H1 (cell line): Measurements from ENCODE around the gene SPEF2. TPM values are rescaled to one million over a fixed set of nuclear protein-coding genes. Genes with fewer than 3 reads are reported as not detected.

Experiments used
- CTCF ChIA-PET: fragments of 300-600 bp; sonication (Branson Sonifier 250); formaldehyde crosslinking; loops from one replicate; lab custom pipeline; 2021; ENCODE audit not compliant: partially characterized antibody; lab: Charles Lee
- POLR2A ChIA-PET: fragments of 300-600 bp; sonication (Branson Sonifier 250); formaldehyde crosslinking; loops from one replicate; lab custom pipeline; 2021; ENCODE audit warnings: inconsistent platforms; ENCODE audit not compliant: partially characterized antibody; lab: Charles Lee
- DNase-seq, 2 experiments: peaks; one replicate each; pipeline versions ENCODE4 v3.0.0 to v3.0.0-alpha.2; 2010 to 2022; ENCODE audit warnings: low spot score in 2 of 2, low read depth in 1 of 2, mixed read lengths in 1 of 2
- FAIRE-seq: peaks from 2 replicates; lab custom pipeline; 2011; peaks lifted over from hg19 to GRCh38; lab: Jason Lieb, UNC
- H2AFZ ChIP-seq: 2 replicates; pipeline ENCODE4 v1.8.1; 2012; ENCODE audit warnings: low read length, inconsistent platforms
- H2AK5ac ChIP-seq: 2 replicates; pipeline ENCODE4 v1.6.1; 2013; ENCODE audit warnings: low read depth, low read length
- H2BK120ac ChIP-seq: replicated peaks from 2 replicates; pipeline ENCODE3; 2013; ENCODE audit warnings: low read depth, low read length, inconsistent platforms
- H2BK12ac ChIP-seq: 2 replicates; pipeline ENCODE4 v1.6.1; 2013; ENCODE audit warnings: low read depth, low read length
- H2BK15ac ChIP-seq: 2 replicates; pipeline ENCODE4 v1.6.1; 2013; ENCODE audit warnings: low read length
- H2BK20ac ChIP-seq: 2 replicates; pipeline ENCODE4 v1.6.1; 2013; ENCODE audit warnings: low read length
- H2BK5ac ChIP-seq: 2 replicates; pipeline ENCODE4 v1.6.1; 2013; ENCODE audit warnings: low read depth, low read length
- H3K14ac ChIP-seq: 2 replicates; pipeline ENCODE4 v1.6.1; 2013; ENCODE audit warnings: inconsistent platforms; ENCODE audit not compliant: insufficient read length
- H3K18ac ChIP-seq: 2 replicates; pipeline ENCODE4 v1.6.1; 2013; ENCODE audit warnings: low read length; ENCODE audit errors: extremely low read depth
- H3K23ac ChIP-seq: 2 replicates; pipeline ENCODE4 v1.6.1; 2013; ENCODE audit warnings: inconsistent platforms; ENCODE audit not compliant: insufficient read length
- H3K23me2 ChIP-seq: 2 replicates; pipeline ENCODE4 v1.6.1; 2013; ENCODE audit warnings: low read depth, low read length
- H3K27ac ChIP-seq: 2 replicates; pipeline ENCODE4 v1.6.1; 2011; ENCODE audit warnings: low read depth, low read length, inconsistent platforms
- H3K27me3 ChIP-seq, 4 experiments: replicated peaks in 1 of 4; 1 replicate in 1 of 4; 2 replicates in 3 of 4; pipeline versions ENCODE4 v1.6.1 to v1.8.1; 2011 to 2013; ENCODE audit warnings: low read length in 3 of 4, mild to moderate bottlenecking in 3 of 4, inconsistent platforms in 2 of 4, mixed read lengths in 2 of 4, moderate library complexity in 1 of 4; ENCODE audit not compliant: control insufficient read depth in 3 of 4, insufficient read depth in 3 of 4; ENCODE audit errors: extremely low read depth in 1 of 4
- H3K36me3 ChIP-seq, 4 experiments: 2 replicates each; pipeline versions ENCODE4 v1.6.1 to v1.8.1; 2011 to 2013; ENCODE audit warnings: mild to moderate bottlenecking in 4 of 4, low read length in 3 of 4, moderate library complexity in 2 of 4, control low read depth in 1 of 4, inconsistent platforms in 1 of 4; ENCODE audit not compliant: insufficient read depth in 4 of 4, control insufficient read depth in 2 of 4
- H3K4ac ChIP-seq: replicated peaks from 2 replicates; pipeline ENCODE3; 2013; ENCODE audit warnings: low read length, low read depth, mixed read lengths, inconsistent platforms; ENCODE audit not compliant: insufficient read length
- H3K4me1 ChIP-seq, 4 experiments: replicated peaks in 1 of 4; 1 replicate in 1 of 4; 2 replicates in 3 of 4; pipeline versions ENCODE4 v1.6.1 to v1.8.1; 2011 to 2013; ENCODE audit warnings: low read length in 3 of 4, inconsistent platforms in 2 of 4, mixed read lengths in 1 of 4; ENCODE audit not compliant: insufficient read depth in 4 of 4, control insufficient read depth in 3 of 4
- H3K4me2 ChIP-seq, 2 experiments: 2 replicates each; pipeline versions ENCODE4 v1.6.1 to v1.8.1; 2011 to 2013; ENCODE audit warnings: low read depth in 2 of 2, low read length in 2 of 2, control low read depth in 1 of 2, inconsistent platforms in 1 of 2, mild to moderate bottlenecking in 1 of 2; ENCODE audit not compliant: insufficient read depth in 1 of 2
- H3K4me3 ChIP-seq, 4 experiments: fragments of 200-600, 300-600 bp in 1 of 4; sonication (generic), shearing (Covaris generic), sonication (Bioruptor Twin) in 1 of 4; 2 replicates each; pipeline versions ENCODE4 v1.5.1 to v1.8.1; 2011 to 2016; ENCODE audit warnings: low read length in 4 of 4, low read depth in 3 of 4, control low read depth in 2 of 4, inconsistent platforms in 2 of 4, mild to moderate bottlenecking in 2 of 4, mixed read lengths in 1 of 4, moderate library complexity in 1 of 4; ENCODE audit not compliant: insufficient read depth in 2 of 4; ENCODE audit errors: extremely low read depth in 1 of 4
- H3K56ac ChIP-seq: replicated peaks from 2 replicates; pipeline ENCODE3; 2013; ENCODE audit warnings: low read depth, mild to moderate bottlenecking, mixed read lengths, low read length, inconsistent platforms; ENCODE audit not compliant: insufficient read length
- H3K79me1 ChIP-seq: 2 replicates; pipeline ENCODE4 v1.6.1; 2013; ENCODE audit warnings: low read depth, low read length, control low read depth
- H3K79me2 ChIP-seq, 2 experiments: 2 replicates each; pipeline versions ENCODE4 v1.6.1 to v1.8.1; 2012 to 2013; ENCODE audit warnings: low read length in 2 of 2, mild to moderate bottlenecking in 2 of 2, inconsistent platforms in 1 of 2; ENCODE audit not compliant: insufficient read depth in 2 of 2, control insufficient read depth in 1 of 2
- H3K9ac ChIP-seq, 4 experiments: replicated peaks in 1 of 4; 1 replicate in 1 of 4; 2 replicates in 3 of 4; pipeline versions ENCODE4 v1.6.1 to v1.8.1; 2011 to 2013; ENCODE audit warnings: low read depth in 3 of 4, low read length in 3 of 4, control low read depth in 2 of 4, mild to moderate bottlenecking in 2 of 4, moderate library complexity in 2 of 4, inconsistent platforms in 1 of 4; ENCODE audit errors: extremely low read depth in 1 of 4
- H3K9me3 ChIP-seq, 2 experiments: 2 replicates each; pipeline versions ENCODE4 v1.6.1 to v1.8.1; 2012 to 2013; ENCODE audit warnings: mild to moderate bottlenecking in 2 of 2, moderate library complexity in 2 of 2, control low read depth in 1 of 2, inconsistent platforms in 1 of 2, low read depth in 1 of 2, low read length in 1 of 2, mixed read lengths in 1 of 2; ENCODE audit not compliant: insufficient read depth in 2 of 2
- H4K20me1 ChIP-seq, 2 experiments: replicated peaks in 1 of 2; 2 replicates each; pipeline versions ENCODE3 to v1.8.1; 2011 to 2013; ENCODE audit warnings: inconsistent platforms in 2 of 2, low read length in 2 of 2, mild to moderate bottlenecking in 1 of 2; ENCODE audit not compliant: insufficient read depth in 2 of 2, control insufficient read depth in 1 of 2
- H4K5ac ChIP-seq: 2 replicates; pipeline ENCODE4 v1.6.1; 2013; ENCODE audit warnings: low read length, low read depth, mixed read lengths, inconsistent platforms; ENCODE audit not compliant: insufficient read length
- H4K8ac ChIP-seq: 2 replicates; pipeline ENCODE4 v1.8.0; 2013; ENCODE audit warnings: mild to moderate bottlenecking, moderate library complexity, low read length, inconsistent platforms; ENCODE audit not compliant: insufficient read depth; ENCODE audit errors: extremely low read depth
- H4K91ac ChIP-seq: replicated peaks from 2 replicates; pipeline ENCODE3; 2013; ENCODE audit warnings: low read length, mixed read lengths, inconsistent platforms; ENCODE audit not compliant: insufficient read length
- POLR2AphosphoS5 ChIP-seq: IDR thresholded peaks from 2 replicates; pipeline ENCODE4 v1.6.1; 2011; ENCODE audit warnings: low read depth, low read length
- WGBS, 2 experiments: shearing (Covaris generic) in 1 of 2; methylation state at CpG; one replicate each; pipeline versions ENCODE4 v1.1.6 to v1.1.7; 2013 to 2015; ENCODE audit warnings: low lambda C conversion rate in 2 of 2, mixed read lengths in 2 of 2, inconsistent platforms in 1 of 2, low coverage in 1 of 2, missing lambda C conversion rate in 1 of 2; ENCODE audit not compliant: insufficient replicate concordance in 2 of 2, insufficient coverage in 1 of 2, insufficient read length in 1 of 2; ENCODE audit errors: extremely low coverage in 1 of 2, missing lambda C conversion rate in 1 of 2; 5-methylcytosine and 5-hydroxymethylcytosine counted together
- polyA plus RNA-seq, 7 experiments: library from polyadenylated mRNA; depleted of rRNA in 3 of 7; stranded (reverse) in 5 of 7; unstranded in 2 of 7; fragments of >200 nt in 5 of 7; fragments of 200-250 nt in 2 of 7; gene quantifications; 1 replicate in 5 of 7; 2 replicates in 1 of 7; 4 replicates in 1 of 7; pipeline versions ENCODE4 v1.2.1 to v1.2.3, GENCODE V29; 2011 to 2013; ENCODE audit warnings: missing spikeins in 2 of 7, mixed read lengths in 2 of 7
- total RNA-seq: library from RNA; stranded (reverse); fragmentation: NEBNext Ultra II Directional; extraction: Animal tissue kit (Norgen Biotek cat#: 25700); gene quantifications from 2 replicates; pipeline ENCODE4 v1.2.1, GENCODE V29; 2021

SPEF2 gene
- total and polyA plus RNA-seq, 2 of the 8 experiments (the other 6 are each of a cell fraction or from before 2014, with no cell fraction given), result 0.14 to 0.73 TPM

GRCh38 chr5:35856765-35857351 lies 239.2 kb downstream of the SPEF2 start, which contains the start of gene IL7R:
IL7R (plus strand) TSS chr5:35856891; CDS start chr5:35856978, 87 bp downstream.
- Histone ChIP-seq H4K20me1 (no peaks in the 10 kb centered on the region), H4K5ac (no peak within 1 kb of the TSS), H3K4me1 (peaks cover 0 to 7% (median 2%) of the 10 kb centered on the region in 4 experiments; a peak in 3 of 7 replicates), H2BK15ac (no peak within 1 kb of the TSS), H2AFZ (no peak within 1 kb of the TSS), H2BK120ac (no peak within 1 kb of the TSS), H3K79me1 (no peaks in the 10 kb centered on the region), H3K4me2 (no peak within 1 kb of the TSS), H3K56ac (no peak within 1 kb of the TSS), H3K79me2 (no peaks in the 10 kb centered on the region), H3K27ac (no peak within 1 kb of the TSS), H3K9ac (no peak within 1 kb of the TSS), H3K14ac (no peak within 1 kb of the TSS), H4K8ac (no peak within 1 kb of the TSS), H3K23ac (no peak within 1 kb of the TSS), H4K91ac (no peak within 1 kb of the TSS), H3K36me3 (no peaks in the 10 kb centered on the region), H2BK5ac (no peak within 1 kb of the TSS), H2AK5ac (no peak within 1 kb of the TSS), H3K9me3 (no peaks in the 10 kb centered on the region), H2BK12ac (no peak within 1 kb of the TSS), H3K4ac (no peak within 1 kb of the TSS), H3K23me2 (no peaks in the 10 kb centered on the region), H2BK20ac (no peak within 1 kb of the TSS), H3K4me3 (no peak within 1 kb of the TSS), H3K27me3 (no peaks in the 10 kb centered on the region), H3K18ac (no peak within 1 kb of the TSS)
- POLR2A ChIA-PET, result no interaction called here
- WGBS, 2 experiments, result 79% methylated on average over 1 of the region's 1 CpG; no CpG with 5 or more reads in 1 of the 2 experiments
- FAIRE-seq (no peak), DNase-seq (no peak)
- CTCF ChIA-PET, result interaction anchor here (0.6 to 1.0 kb wide), 2 partner anchors 32 to 1148 kb away, joined by 3 to 7 read pairs; no protein-coding TSS in a partner anchor
- no peak for TF ChIP-seq POLR2AphosphoS5
